Rectal smooth muscle tissue (tissue), 1 donor: ENCODE data around the gene SYAP1.

Experiments used
- H3K27ac ChIP-seq: one replicate; pipeline ENCODE4 v1.7.0; 2013; ENCODE audit warnings: low read depth, low read length, inconsistent platforms
- H3K27me3 ChIP-seq: one replicate; pipeline ENCODE4 v1.7.0; 2013; ENCODE audit warnings: low read length; ENCODE audit not compliant: control insufficient read depth, insufficient read depth
- H3K36me3 ChIP-seq: one replicate; pipeline ENCODE4 v1.7.0; 2013; ENCODE audit warnings: low read length; ENCODE audit not compliant: control insufficient read depth, insufficient read depth
- H3K4me1 ChIP-seq: one replicate; pipeline ENCODE4 v1.7.0; 2013; ENCODE audit warnings: low read length; ENCODE audit not compliant: control insufficient read depth, insufficient read depth
- H3K4me3 ChIP-seq: one replicate; pipeline ENCODE4 v1.7.0; 2013; ENCODE audit warnings: low read length
- H3K9ac ChIP-seq: one replicate; pipeline ENCODE4 v1.7.0; 2013; ENCODE audit warnings: low read length

The SYAP1 gene, protein sequence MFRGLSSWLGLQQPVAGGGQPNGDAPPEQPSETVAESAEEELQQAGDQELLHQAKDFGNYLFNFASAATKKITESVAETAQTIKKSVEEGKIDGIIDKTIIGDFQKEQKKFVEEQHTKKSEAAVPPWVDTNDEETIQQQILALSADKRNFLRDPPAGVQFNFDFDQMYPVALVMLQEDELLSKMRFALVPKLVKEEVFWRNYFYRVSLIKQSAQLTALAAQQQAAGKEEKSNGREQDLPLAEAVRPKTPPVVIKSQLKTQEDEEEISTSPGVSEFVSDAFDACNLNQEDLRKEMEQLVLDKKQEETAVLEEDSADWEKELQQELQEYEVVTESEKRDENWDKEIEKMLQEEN

DNA sequence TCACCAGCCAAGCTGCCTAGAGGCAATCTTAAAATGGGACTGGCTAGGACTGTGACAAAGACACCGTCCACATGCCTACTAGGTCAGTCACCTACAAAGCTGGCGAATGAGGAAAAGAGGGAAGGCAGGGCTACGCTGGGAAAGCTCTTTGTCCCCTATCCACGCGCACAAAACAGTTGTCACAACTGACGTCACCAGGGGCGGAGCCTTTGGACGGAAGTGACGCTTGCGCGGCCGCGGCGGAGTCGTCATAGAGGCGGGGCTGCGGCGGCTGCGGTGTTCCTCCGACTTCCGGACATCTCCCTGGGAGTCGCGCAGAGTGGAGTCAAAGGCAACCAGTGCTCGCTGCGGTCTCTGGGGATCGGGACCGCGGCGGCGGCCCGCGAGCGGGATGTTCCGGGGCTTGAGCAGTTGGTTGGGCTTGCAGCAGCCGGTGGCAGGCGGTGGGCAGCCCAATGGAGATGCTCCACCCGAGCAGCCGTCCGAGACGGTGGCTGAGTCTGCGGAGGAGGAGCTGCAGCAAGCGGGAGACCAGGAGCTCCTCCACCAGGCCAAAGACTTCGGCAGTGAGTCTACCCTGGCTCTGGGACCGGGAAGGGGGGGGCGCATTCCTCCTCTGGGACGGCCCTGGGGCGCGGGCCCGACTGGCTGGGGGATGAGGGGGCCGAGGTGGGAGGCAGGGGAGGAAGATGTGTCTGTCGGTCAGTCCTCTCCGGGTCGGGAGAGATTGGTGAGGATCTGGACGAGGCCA, at the start of gene SYAP1:
Gene SYAP1, plus strand, starts transcription at position 279 of the 751 bp plus-strand sequence. Its CDS starts 113 bp downstream, at position 392.
- H3K27me3 ChIP-seq = no peaks in the 10 kb centered on the region
- peaks cover 10% of the 10 kb centered on the region for H3K4me1 ChIP-seq
- no peaks in the 10 kb centered on the region for H3K36me3 ChIP-seq
- peak within 1 kb of the TSS; percentile 95 for H3K9ac ChIP-seq
- peak within 1 kb of the TSS; percentile 99 for H3K27ac ChIP-seq
- peak within 1 kb of the TSS; percentile 91 for H3K4me3 ChIP-seq

DNA sequence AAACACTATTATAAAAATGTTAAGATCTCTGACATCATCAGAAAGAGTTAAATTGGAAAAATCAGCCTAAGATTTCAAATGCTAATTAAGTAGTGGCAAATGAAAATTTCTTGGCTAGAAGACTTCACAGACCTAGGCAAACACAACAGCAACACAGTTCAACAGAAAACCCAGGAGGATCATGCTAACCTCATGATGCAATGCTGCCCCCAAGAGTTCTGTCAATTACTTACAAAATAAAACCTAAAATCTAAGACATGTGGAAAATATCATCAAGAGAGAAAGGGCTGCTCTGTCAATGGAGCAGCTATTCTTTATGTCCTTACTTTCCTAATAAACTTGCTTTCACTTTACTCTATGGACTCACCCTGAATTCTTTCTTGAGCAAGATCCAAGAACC, 48.4 kb upstream of the SYAP1 start:
- Histone ChIP-seq H3K27ac (no peak overlapping the region), H3K9ac (no peak overlapping the region), H3K4me3 (no peak overlapping the region), H3K27me3 (no peaks in the 10 kb centered on the region), H3K36me3 (no peaks in the 10 kb centered on the region), H3K4me1 (no peaks in the 10 kb centered on the region)

DNA sequence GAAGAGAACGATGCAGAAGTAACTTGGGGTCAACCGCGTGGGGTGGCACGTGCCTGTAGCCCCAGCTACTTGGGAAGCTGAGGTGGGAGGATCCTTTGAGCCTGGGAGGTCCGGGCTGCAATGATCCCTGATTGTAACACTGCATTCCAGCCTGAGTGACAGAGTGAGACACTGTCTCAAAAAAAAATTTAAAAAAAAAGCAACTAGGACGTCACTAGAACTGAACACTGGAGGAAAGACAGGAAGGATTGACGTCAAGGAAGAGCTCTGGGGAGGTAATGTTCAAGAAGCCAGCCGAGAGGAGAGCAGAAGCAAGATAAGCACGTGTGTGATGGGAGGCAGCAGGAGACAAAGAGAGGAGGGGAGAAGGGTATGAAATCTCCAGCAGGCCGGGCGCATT, 40.7 kb upstream of the SYAP1 start:
- no peak overlapping the region for H3K9ac ChIP-seq
- no peak overlapping the region for H3K27ac ChIP-seq
- H3K27me3 ChIP-seq = no peaks in the 10 kb centered on the region
- H3K4me1 ChIP-seq = no peaks in the 10 kb centered on the region
- no peak overlapping the region for H3K4me3 ChIP-seq
- no peaks in the 10 kb centered on the region for H3K36me3 ChIP-seq

DNA sequence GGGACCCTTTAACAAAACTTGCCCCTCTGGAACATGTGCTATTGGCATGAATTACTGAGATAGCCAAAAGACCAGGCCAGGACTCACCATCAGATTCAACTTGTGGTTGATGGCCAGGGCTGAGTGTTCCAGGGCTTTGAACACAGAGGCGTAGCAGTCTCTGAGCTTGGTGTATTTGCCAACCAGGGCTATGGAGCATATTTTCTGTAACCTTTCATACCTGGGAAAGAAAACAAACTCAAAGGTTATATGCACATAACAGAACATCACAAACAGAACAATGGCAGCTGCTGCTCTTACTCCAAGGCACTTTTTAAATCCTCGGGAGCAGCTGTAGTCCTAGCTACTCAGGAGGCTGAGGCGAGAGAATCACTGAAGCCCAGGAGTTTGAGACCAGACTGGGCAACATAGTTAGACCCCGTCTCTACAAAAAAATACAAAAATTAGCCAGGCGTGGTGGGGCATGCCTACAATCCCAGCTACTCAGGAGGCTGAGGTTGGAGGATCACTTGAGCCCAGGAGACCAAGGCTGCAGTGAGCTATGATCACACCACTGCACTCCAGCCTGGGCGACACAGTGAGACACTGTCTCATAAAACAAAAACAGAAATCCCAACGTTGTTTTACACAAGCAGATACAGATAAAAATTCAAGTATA, 36.3 kb upstream of the SYAP1 start:
- H3K36me3 ChIP-seq = no peaks in the 10 kb centered on the region
- H3K4me1 ChIP-seq = no peaks in the 10 kb centered on the region
- no peak overlapping the region for H3K9ac ChIP-seq
- H3K27ac ChIP-seq = no peak overlapping the region
- H3K27me3 ChIP-seq = peaks cover 3% of the 10 kb centered on the region
- H3K4me3 ChIP-seq = no peak overlapping the region

DNA sequence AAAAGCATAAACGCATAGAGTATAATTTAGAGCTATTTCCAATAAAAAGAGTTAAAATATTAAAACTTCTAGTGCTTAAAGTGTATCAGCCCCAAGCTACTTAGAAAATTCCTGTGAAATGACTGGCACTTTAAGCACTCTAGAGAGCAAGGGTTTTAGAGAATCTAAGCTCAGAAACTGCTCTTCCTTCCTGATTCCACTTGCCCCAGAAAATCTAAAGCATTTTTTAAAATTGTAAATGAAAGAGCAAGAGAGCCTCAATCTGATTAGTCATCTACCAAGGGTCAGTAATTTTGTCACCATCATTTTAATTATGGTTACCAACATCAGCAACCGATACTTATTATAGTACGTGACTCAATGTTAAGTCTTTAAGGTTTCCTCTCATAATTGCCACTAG, 31.9 kb upstream of the SYAP1 start:
- H3K4me1 ChIP-seq = no peaks in the 10 kb centered on the region
- no peaks in the 10 kb centered on the region for H3K36me3 ChIP-seq
- peaks cover 3% of the 10 kb centered on the region for H3K27me3 ChIP-seq
- H3K27ac ChIP-seq = no peak overlapping the region
- no peak overlapping the region for H3K4me3 ChIP-seq
- H3K9ac ChIP-seq = no peak overlapping the region

DNA sequence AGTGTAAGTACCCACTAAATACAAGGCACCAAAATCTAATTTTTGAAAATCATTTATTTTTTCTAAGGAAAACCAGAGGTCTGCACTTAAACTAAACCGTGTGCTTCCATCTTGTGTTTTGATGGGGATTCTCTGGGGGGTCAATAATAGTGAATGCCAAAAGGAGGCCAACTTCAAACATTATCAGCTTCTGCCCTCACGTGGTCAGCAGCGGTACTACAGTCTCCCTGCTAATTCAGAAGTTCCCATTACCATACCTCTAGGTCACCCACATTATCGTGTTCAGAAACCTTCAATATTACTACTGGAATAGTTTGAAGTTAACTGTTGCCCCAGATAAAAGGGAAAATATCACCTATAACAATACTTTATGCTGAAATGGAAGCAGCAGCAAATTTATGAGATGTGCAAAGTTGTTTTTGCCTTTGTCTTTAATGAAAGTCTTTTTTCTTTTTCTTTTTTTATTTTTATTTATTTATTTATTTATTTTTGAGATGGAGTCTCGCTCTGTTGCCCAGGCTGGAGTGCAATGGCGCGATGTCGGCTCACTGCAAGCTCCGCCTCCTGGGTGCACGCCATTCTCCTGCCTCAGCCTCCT, 24.2 kb upstream of the SYAP1 start:
- Histone ChIP-seq H3K4me1 (no peaks in the 10 kb centered on the region), H3K9ac (no peak overlapping the region), H3K36me3 (peaks cover 2% of the 10 kb centered on the region), H3K27me3 (no peaks in the 10 kb centered on the region), H3K4me3 (no peak overlapping the region), H3K27ac (no peak overlapping the region)

DNA sequence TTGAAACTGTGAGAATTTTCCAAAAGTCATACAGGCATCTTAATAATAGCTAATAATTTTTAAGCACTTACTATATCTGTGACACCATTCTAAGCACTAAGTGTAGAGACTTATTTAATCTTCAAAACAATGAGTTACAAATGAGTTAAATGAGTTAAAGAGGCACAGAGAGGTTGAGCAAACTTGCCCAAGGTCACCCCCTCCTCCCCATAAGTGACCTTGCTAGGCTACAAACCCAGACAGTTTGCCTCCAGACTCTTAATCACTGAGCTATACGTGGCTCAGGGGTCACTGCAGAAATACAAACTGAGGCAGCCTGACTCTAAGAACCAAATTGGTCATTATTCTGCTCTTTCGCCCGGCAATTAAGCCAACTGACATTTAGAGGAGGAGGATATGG, 22.5 kb upstream of the SYAP1 start:
- peaks cover 2% of the 10 kb centered on the region for H3K36me3 ChIP-seq
- no peaks in the 10 kb centered on the region for H3K4me1 ChIP-seq
- no peak overlapping the region for H3K27ac ChIP-seq
- no peak overlapping the region for H3K4me3 ChIP-seq
- H3K9ac ChIP-seq = no peak overlapping the region
- H3K27me3 ChIP-seq = no peaks in the 10 kb centered on the region

DNA sequence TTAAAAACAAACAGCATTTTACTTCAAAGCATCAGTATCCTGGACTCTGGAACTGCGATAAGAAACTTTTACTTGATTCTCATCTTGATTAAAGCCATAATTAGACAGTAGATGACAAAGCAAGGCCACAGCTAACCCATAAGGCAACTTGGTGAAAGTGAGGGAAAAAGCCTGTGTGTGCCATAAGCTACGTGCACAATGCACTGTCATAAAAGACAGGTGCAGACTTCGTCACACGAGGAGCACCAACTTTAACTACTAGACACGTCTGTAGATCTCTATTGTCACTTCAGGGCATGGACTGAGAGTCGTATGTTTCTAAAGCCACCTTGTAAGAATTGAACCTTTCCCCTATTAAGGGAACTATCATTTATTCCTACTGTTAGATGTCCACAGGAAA, 20.0 kb upstream of the SYAP1 start:
- H3K27ac ChIP-seq = no peak overlapping the region
- no peak overlapping the region for H3K9ac ChIP-seq
- no peaks in the 10 kb centered on the region for H3K4me1 ChIP-seq
- H3K36me3 ChIP-seq = no peaks in the 10 kb centered on the region
- no peaks in the 10 kb centered on the region for H3K27me3 ChIP-seq
- H3K4me3 ChIP-seq = no peak overlapping the region

DNA sequence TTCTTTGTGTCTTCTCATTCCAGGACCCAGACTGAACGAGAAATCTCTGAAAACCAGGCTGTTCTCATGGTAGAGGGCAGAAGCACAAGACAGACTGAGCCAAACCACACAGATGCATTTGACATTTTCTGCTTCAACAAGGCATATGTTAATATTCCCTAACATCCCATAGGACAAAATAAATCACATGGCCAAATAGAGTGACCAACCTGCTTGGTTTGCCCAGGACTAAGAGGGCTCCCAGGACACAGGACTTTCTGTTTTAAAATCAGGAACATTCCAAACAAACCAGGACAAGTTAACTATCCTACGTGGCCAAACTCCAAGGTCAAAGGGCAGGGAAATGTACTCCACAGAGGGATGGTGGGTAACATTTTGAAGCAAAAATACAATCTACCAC, 18.7 kb upstream of the SYAP1 start:
- no peak overlapping the region for H3K27ac ChIP-seq
- no peaks in the 10 kb centered on the region for H3K27me3 ChIP-seq
- H3K4me1 ChIP-seq = no peaks in the 10 kb centered on the region
- no peak overlapping the region for H3K9ac ChIP-seq
- H3K4me3 ChIP-seq = no peak overlapping the region
- no peaks in the 10 kb centered on the region for H3K36me3 ChIP-seq

DNA sequence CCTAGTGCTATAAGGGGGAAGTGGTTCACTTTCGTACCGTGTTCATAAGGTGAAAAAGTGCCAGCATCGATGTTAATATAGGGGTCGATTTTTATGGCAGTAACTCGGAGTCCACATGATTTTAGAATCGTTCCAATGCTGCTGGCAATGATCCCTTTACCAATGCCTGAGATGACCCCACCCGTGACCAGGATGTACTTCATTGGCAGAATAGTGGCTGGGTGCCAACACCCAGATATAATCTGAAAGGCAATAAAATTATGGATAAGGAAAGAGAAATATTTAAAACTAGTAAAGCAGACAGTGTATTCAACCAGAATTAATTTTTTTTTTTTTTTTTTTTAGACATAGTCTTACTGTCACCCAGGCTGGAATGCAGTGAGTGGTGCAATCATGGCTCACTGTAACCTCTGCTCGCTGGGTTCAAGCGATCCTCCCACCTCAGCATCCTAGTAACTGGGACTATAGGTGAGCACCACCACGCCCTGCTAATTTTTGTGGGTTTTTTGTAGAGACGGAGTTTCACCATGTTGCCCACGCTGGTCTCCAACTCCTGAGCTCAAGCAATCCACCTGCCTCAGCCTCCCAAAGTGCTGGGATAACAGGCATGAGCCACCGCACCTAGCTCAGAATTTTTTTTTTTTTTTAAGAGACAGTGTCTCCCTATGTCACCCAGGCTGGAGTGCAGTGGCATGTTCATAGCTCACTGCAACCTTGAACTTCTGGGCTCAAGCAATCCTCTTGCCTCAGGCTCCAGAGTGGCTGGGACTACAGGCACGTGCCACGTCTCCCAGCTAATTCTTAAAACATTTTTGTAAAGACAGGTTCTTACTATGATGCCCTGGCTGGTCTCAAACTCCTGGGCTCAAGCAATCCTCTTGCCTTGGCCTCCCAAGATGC, 16.5 kb upstream of the SYAP1 start:
- Histone ChIP-seq H3K4me1 (no peaks in the 10 kb centered on the region), H3K4me3 (no peak overlapping the region), H3K36me3 (no peaks in the 10 kb centered on the region), H3K27ac (no peak overlapping the region), H3K9ac (no peak overlapping the region), H3K27me3 (no peaks in the 10 kb centered on the region)

DNA sequence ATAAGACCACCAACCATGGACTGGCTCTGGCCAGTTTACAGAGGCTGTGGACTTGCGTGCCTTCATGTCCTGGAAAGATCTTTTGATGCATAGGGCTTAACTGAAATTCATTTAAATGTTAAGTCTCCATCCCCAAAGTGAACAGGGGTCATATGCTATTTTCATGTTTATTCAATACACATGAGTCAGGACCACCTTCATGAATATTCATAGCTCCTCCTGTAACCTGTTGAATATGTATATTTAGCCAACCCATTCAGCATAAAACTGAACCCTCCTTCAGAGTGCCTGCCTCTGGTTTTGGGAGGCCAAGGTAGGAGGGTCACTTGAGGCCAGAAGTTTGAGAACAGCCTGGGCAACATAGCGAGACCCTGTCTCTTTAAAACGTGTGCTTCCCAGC, 14.0 kb upstream of the SYAP1 start:
- H3K27me3 ChIP-seq = no peaks in the 10 kb centered on the region
- H3K9ac ChIP-seq = no peak overlapping the region
- no peak overlapping the region for H3K27ac ChIP-seq
- no peaks in the 10 kb centered on the region for H3K4me1 ChIP-seq
- H3K36me3 ChIP-seq = no peaks in the 10 kb centered on the region
- no peak overlapping the region for H3K4me3 ChIP-seq
